MM.1S (cell line): ENCODE measurements around the gene WASF1.

Source experiments
- CTCF ChIP-seq: fragments of 300-600 bp; sonication (generic); IDR thresholded peaks from 2 replicates; pipeline ENCODE4 v1.5.1; 2016; ENCODE audit warnings: antibody characterized with exemption, low read length, mixed read lengths
- EZH2 ChIP-seq: fragments of 300-600 bp; sonication (generic); optimal IDR thresholded peaks from 2 replicates; pipeline ENCODE3; 2017; ENCODE audit warnings: low read depth, mild to moderate bottlenecking, antibody characterized with exemption, low read length, mixed read lengths
- EZH2phosphoT487 ChIP-seq: fragments of 300-600 bp; sonication (generic); IDR thresholded peaks from 2 replicates; pipeline ENCODE4 v1.6.1; 2018; ENCODE audit warnings: antibody characterized with exemption, low read length

DNA sequence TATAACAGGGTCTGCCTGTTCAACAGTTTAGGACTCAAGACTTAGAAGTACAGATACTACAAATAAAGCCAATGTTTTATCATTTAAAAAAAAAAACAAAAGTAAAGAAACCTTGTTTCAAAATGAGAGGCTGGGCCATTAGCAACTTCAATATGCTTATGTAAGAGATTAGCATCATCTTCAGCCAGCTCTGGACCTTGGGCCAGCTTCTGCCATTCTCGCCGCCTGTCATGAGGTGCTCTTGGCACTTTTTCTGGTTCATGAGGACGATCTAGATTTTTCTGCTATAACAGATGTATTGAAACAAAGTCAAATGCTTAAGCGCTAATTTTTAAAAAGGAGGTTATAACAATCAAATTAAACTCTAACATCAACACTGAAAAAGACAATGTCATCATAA lies 74.2 kb downstream of the WASF1 start:
- TF ChIP-seq EZH2 (no peak), CTCF (no peak), EZH2phosphoT487 (no peak)
